ENCODE results near the gene FRMPD1.

DNA sequence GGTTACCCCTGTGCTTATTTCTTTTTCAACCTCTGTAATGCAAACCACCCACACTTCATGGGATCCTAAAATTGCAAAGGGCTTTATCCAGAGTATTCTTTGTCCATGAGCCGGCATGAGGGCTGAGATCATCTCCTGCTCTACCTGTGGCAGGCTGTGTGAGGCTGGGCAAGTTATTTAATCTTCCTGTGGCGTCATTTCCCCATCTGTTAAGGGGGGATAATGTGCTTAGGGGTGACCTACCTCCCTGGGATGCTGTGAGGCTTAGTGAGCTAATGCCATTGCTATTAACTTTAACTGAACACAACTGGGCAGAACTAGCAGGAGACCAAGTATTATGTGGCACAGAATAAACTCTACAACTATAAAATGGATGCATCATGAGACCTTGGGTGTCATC, 17.0 kb downstream of the FRMPD1 start:
- TF ChIP-seq, protein P1, sequence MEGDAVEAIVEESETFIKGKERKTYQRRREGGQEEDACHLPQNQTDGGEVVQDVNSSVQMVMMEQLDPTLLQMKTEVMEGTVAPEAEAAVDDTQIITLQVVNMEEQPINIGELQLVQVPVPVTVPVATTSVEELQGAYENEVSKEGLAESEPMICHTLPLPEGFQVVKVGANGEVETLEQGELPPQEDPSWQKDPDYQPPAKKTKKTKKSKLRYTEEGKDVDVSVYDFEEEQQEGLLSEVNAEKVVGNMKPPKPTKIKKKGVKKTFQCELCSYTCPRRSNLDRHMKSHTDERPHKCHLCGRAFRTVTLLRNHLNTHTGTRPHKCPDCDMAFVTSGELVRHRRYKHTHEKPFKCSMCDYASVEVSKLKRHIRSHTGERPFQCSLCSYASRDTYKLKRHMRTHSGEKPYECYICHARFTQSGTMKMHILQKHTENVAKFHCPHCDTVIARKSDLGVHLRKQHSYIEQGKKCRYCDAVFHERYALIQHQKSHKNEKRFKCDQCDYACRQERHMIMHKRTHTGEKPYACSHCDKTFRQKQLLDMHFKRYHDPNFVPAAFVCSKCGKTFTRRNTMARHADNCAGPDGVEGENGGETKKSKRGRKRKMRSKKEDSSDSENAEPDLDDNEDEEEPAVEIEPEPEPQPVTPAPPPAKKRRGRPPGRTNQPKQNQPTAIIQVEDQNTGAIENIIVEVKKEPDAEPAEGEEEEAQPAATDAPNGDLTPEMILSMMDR (IDR thresholded peaks at IDR 0.05) = no peak
- no peak for TF ChIP-seq POLR2A (IDR thresholded peaks at IDR 0.05)

Data from heart left ventricle (tissue), 13 donors.